Mucosa of descending colon (tissue), 3 donors: ENCODE data around the gene GTF3C1. TPM values are rescaled to one million over a fixed set of nuclear protein-coding genes. Genes with fewer than 3 reads are reported as not detected.

Source experiments
- ATAC-seq: fragments of 200-7000 bp; cut with Tn5 transposase; one replicate; pipeline ENCODE4 v1.9.1; 2020; ENCODE audit warnings: mild to moderate bottlenecking, moderate library complexity
- DNase-seq, 3 donors: peaks; one replicate each; pipeline ENCODE4 v3.0.0-alpha.2; 2020
- H3K36me3 ChIP-seq: fragments of 200-600 bp; one replicate; pipeline ENCODE4 v1.8.0; 2021; ENCODE audit warnings: low read depth, mild to moderate bottlenecking
- H3K4me1 ChIP-seq: fragments of 200-600 bp; one replicate; pipeline ENCODE4 v1.8.0; 2021; ENCODE audit warnings: low read depth, mild to moderate bottlenecking
- H3K4me3 ChIP-seq: fragments of 200-600 bp; one replicate; pipeline ENCODE4 v1.8.0; 2021; ENCODE audit warnings: mild to moderate bottlenecking
- H3K9me3 ChIP-seq: fragments of 200-600 bp; one replicate; pipeline ENCODE4 v1.8.0; 2021; ENCODE audit warnings: mild to moderate bottlenecking
- CTCF ChIP-seq: fragments of 200-600 bp; IDR thresholded peaks from one replicate; pipeline ENCODE4 v1.8.0; 2022; ENCODE audit warnings: antibody characterized with exemption, mild to moderate bottlenecking
- intact Hi-C, 2 donors: fragments of 100-400 bp; cut with DNase I in 1 of 2; cut with micrococcal nuclease in 1 of 2; formaldehyde crosslinking; loops; one replicate each; pipeline versions ENCODE4 v1.11.0 to v1.11.1; 2022; cut with DNase I, micrococcal nuclease
- total RNA-seq, 3 donors: library from RNA; stranded (reverse); fragmentation: NEBNext Ultra II Directional in 2 of 3; extraction: Animal tissue kit (Norgen Biotek cat#: 25700) in 2 of 3; gene quantifications; one replicate each; pipeline versions ENCODE4 v1.2.1 to v1.2.4, GENCODE V29; 2021 to 2023
- donor health status: DM: no; HTN: no; CAD: no; lungs with moderate emphysema.
- donor health status: DM: no; HTN: no; CAD: no.
- donor health status: DM: no; HTN: yes; CAD: no.

Gene GTF3C1
- total RNA-seq, 3 donors from 2014 or later, result 47.0 to 58.5 (median 47.7) TPM

GRCh38 chr16:27485811-27486210 is 63.9 kb downstream of the GTF3C1 start:
- DNase-seq, result no peak
- ATAC-seq, result no peak
- no peak for TF ChIP-seq CTCF
- H3K36me3 ChIP-seq, result peaks cover 10% of the 10 kb centered on the region
- H3K4me3 ChIP-seq, result no peak overlapping the region
- no peaks in the 10 kb centered on the region for H3K4me1 ChIP-seq
- intact Hi-C loops, result no loop called here
- no peaks in the 10 kb centered on the region for H3K9me3 ChIP-seq

- no peaks in the 10 kb centered on the region for H3K4me1 ChIP-seq
- intact Hi-C loops, result no loop called here
- H3K36me3 ChIP-seq, result peaks cover 10% of the 10 kb centered on the region
- H3K9me3 ChIP-seq, result no peaks in the 10 kb centered on the region
- no peak for DNase-seq
- no peak for ATAC-seq
- no peak overlapping the region for H3K4me3 ChIP-seq
- TF ChIP-seq CTCF, result no peak
These were observed 64.6 kb downstream of the GTF3C1 start for GRCh38 chr16:27485126-27485525.

GRCh38 chr16:27483624-27484023 is 66.1 kb downstream of the GTF3C1 start:
- intact Hi-C loops, result no loop called here
- no peak for ATAC-seq
- no peak for TF ChIP-seq CTCF

GRCh38 chr16:27483088-27483437 is 66.7 kb downstream of the GTF3C1 start:
- Histone ChIP-seq H3K9me3 (no peaks in the 10 kb centered on the region), H3K4me3 (no peak overlapping the region), H3K36me3 (peaks cover 10% of the 10 kb centered on the region), H3K4me1 (no peaks in the 10 kb centered on the region)
- TF ChIP-seq CTCF, result no peak
- DNase-seq (no peak), ATAC-seq (no peak)
- intact Hi-C loops, result no loop called here

More at GRCh38 chr16:27483624-27484023, 66.1 kb downstream of the GTF3C1 start:
- no peak overlapping the region for H3K4me3 ChIP-seq
- DNase-seq, result no peak
- H3K36me3 ChIP-seq, result peaks cover 10% of the 10 kb centered on the region
- H3K4me1 ChIP-seq, result no peaks in the 10 kb centered on the region
- H3K9me3 ChIP-seq, result no peaks in the 10 kb centered on the region

- peaks cover 10% of the 10 kb centered on the region for H3K36me3 ChIP-seq
- H3K9me3 ChIP-seq, result no peaks in the 10 kb centered on the region
- TF ChIP-seq CTCF, result no peak
- intact Hi-C loops, result no loop called here
- ATAC-seq (no peak), DNase-seq (no peak)
- H3K4me1 ChIP-seq, result no peaks in the 10 kb centered on the region
- H3K4me3 ChIP-seq, result no peak overlapping the region
These were observed 67.2 kb downstream of the GTF3C1 start for GRCh38 chr16:27482397-27483087.
